ENCODE data around the gene CGB3. TPM values are rescaled to one million over a fixed set of nuclear protein-coding genes. Genes with fewer than 3 reads are reported as not detected.

CGB3 gene
- polyA plus RNA-seq, 1 donor (not counting 4 experiments of a cell fraction or from before 2014, with no cell fraction given): not detected

DNA sequence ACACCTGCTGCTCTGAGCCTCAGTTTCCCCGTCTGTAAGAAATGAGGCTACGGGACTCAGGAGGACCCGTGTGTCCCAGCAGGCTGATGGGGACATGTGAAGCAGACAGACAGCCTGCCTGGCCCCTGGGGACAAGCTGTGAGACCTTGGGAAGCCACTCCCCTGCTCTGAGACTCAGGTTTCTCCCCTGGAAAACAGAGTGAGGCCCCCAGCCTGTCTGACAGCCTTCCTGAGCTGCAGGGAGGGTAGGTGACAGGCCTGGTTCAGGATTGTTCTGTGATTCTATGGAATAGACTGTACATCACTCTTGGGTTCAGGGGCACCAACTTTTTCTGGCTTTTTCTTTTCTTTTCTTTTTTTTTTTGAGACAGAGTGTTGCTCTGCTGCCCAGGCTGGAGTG lies 43.4 kb upstream of the CGB3 start:
- dilution Hi-C loops (cut with MboI; ENCODE audit: extremely low pct_ligation_motif_present, low sequenced_read_pairs): no loop called here
- no peaks in the 10 kb centered on the region for H3K9me1 ChIP-seq (ENCODE audit: control insufficient read depth, extremely low read depth, insufficient read depth, low read length)
- FAIRE-seq (no peak), DNase-seq (ENCODE audit: low read depth, low spot score) (no peak)
- H3K79me2 ChIP-seq (ENCODE audit: control insufficient read depth, insufficient read depth, low read length): no peaks in the 10 kb centered on the region
- H3K36me3 ChIP-seq (ENCODE audit: control insufficient read depth in 2 of 2, extremely low read depth in 1 of 2, insufficient read depth in 2 of 2, low read length in 2 of 2): peaks cover 0 to 4% of the 10 kb centered on the region in 2 experiments
- no peaks in the 10 kb centered on the region for H3K9me3 ChIP-seq (ENCODE audit: control insufficient read depth, low read depth, low read length)
- H2AFZ ChIP-seq (ENCODE audit: control insufficient read depth, low read length): no peak overlapping the region
- TF ChIP-seq EZH2 (IDR thresholded peaks at IDR 0.05; ENCODE audit: low read length): no peak
- TF ChIP-seq, protein P1, sequence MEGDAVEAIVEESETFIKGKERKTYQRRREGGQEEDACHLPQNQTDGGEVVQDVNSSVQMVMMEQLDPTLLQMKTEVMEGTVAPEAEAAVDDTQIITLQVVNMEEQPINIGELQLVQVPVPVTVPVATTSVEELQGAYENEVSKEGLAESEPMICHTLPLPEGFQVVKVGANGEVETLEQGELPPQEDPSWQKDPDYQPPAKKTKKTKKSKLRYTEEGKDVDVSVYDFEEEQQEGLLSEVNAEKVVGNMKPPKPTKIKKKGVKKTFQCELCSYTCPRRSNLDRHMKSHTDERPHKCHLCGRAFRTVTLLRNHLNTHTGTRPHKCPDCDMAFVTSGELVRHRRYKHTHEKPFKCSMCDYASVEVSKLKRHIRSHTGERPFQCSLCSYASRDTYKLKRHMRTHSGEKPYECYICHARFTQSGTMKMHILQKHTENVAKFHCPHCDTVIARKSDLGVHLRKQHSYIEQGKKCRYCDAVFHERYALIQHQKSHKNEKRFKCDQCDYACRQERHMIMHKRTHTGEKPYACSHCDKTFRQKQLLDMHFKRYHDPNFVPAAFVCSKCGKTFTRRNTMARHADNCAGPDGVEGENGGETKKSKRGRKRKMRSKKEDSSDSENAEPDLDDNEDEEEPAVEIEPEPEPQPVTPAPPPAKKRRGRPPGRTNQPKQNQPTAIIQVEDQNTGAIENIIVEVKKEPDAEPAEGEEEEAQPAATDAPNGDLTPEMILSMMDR (optimal IDR thresholded peaks at IDR 0.05 in 1 of 3, IDR thresholded peaks at IDR 0.05 in 1 of 3, conservative IDR thresholded peaks at IDR 0.05 in 1 of 3; ENCODE audit: extremely low read depth in 1 of 3, insufficient read depth in 2 of 3, low read length in 3 of 3): no peak
- H3K27me3 ChIP-seq (ENCODE audit: control insufficient read depth, extremely low read depth, insufficient read depth, low read length): peaks cover 38% of the 10 kb centered on the region
- H3K4me2 ChIP-seq (ENCODE audit: control insufficient read depth, extremely low read depth, insufficient read depth, low read depth, low read length): no peak overlapping the region
- no peaks in the 10 kb centered on the region for H4K20me1 ChIP-seq (ENCODE audit: control insufficient read depth, extremely low read depth, insufficient read depth, low read length)
- H3K4me3 ChIP-seq (ENCODE audit: control insufficient read depth in 2 of 3, extremely low read depth in 1 of 3, insufficient read depth in 2 of 3, low read depth in 1 of 3, low read length in 3 of 3): no peak overlapping the region
- H3K27ac ChIP-seq (ENCODE audit: control insufficient read depth, insufficient read depth, low read length): no peak overlapping the region
- H3K4me1 ChIP-seq (ENCODE audit: control insufficient read depth, extremely low read depth, insufficient read depth, low read length): peaks cover 12% of the 10 kb centered on the region
- H3K9ac ChIP-seq (ENCODE audit: control insufficient read depth, extremely low read depth, insufficient read depth, low read length): no peak overlapping the region

DNA sequence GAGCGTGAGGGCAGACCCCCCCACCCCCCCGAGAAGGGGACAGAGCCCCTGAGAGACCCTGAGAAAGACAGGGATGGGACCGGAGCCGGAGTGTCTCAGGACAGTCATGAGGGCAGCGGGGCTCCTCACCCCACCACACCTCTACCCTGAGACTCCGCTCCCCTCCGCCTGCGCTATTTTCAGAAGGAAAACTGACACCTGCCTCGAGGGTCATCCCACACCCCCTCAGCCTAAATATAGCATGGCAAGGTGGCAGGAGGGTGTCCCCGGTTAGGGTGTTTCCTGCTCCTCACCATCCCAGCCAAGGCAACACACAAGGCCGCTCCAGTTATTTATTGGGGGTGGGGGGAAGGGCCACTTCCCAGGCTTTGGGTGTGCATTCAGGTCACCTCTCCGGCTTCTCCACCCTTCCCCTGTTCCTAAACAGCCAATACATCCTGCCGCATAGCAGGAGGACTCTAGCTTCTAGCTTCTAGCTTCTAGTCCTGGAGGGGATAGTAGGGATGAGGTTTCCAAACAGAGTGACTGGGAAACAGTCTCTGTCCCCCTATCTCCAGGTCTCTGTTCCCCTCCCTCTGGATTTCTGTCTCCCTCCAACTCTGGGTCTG lies 41.9 kb upstream of the CGB3 start:
- Histone ChIP-seq H3K4me3 (ENCODE audit: control insufficient read depth in 2 of 3, extremely low read depth in 1 of 3, insufficient read depth in 2 of 3, low read depth in 1 of 3, low read length in 3 of 3) (no peak overlapping the region), H3K79me2 (ENCODE audit: control insufficient read depth, insufficient read depth, low read length) (no peaks in the 10 kb centered on the region), H3K9me3 (ENCODE audit: control insufficient read depth, low read depth, low read length) (no peaks in the 10 kb centered on the region), H3K4me2 (ENCODE audit: control insufficient read depth, extremely low read depth, insufficient read depth, low read depth, low read length) (no peak overlapping the region), H3K27ac (ENCODE audit: control insufficient read depth, insufficient read depth, low read length) (no peak overlapping the region), H3K27me3 (ENCODE audit: control insufficient read depth, extremely low read depth, insufficient read depth, low read length) (peaks cover 24% of the 10 kb centered on the region), H2AFZ (ENCODE audit: control insufficient read depth, low read length) (no peak overlapping the region), H3K9me1 (ENCODE audit: control insufficient read depth, extremely low read depth, insufficient read depth, low read length) (no peaks in the 10 kb centered on the region), H3K9ac (ENCODE audit: control insufficient read depth, extremely low read depth, insufficient read depth, low read length) (no peak overlapping the region), H4K20me1 (ENCODE audit: control insufficient read depth, extremely low read depth, insufficient read depth, low read length) (no peaks in the 10 kb centered on the region), H3K4me1 (ENCODE audit: control insufficient read depth, extremely low read depth, insufficient read depth, low read length) (peaks cover 12% of the 10 kb centered on the region), H3K36me3 (ENCODE audit: control insufficient read depth in 2 of 2, extremely low read depth in 1 of 2, insufficient read depth in 2 of 2, low read length in 2 of 2) (peaks cover 3 to 4% of the 10 kb centered on the region in 2 experiments)
- dilution Hi-C loops (cut with MboI; ENCODE audit: extremely low pct_ligation_motif_present, low sequenced_read_pairs): no loop called here
- no peak for TF ChIP-seq EZH2 (IDR thresholded peaks at IDR 0.05; ENCODE audit: low read length)
- TF ChIP-seq, protein P1 (optimal IDR thresholded peaks at IDR 0.05 in 1 of 3, IDR thresholded peaks at IDR 0.05 in 1 of 3, conservative IDR thresholded peaks at IDR 0.05 in 1 of 3; ENCODE audit: extremely low read depth in 1 of 3, insufficient read depth in 2 of 3, low read length in 3 of 3): no peak
- FAIRE-seq: no peak
- DNase-seq (ENCODE audit: low read depth, low spot score): no peak

Data from keratinocyte (primary cell).